VCaP (cell line): Measurements from ENCODE around the gene CEP164.

ENCODE experiments used
- H3K27ac ChIP-seq: fragments of 450-650 bp; 2 replicates; pipeline ENCODE4 v1.5.1; 2017
- TF ChIP-seq, protein P1 (sequence below): fragments of 450-650 bp; conservative IDR thresholded peaks from 2 replicates; pipeline ENCODE4 v1.5.1; 2017; ENCODE audit warnings: mild to moderate bottlenecking, moderate library complexity

CEP164 gene

DNA sequence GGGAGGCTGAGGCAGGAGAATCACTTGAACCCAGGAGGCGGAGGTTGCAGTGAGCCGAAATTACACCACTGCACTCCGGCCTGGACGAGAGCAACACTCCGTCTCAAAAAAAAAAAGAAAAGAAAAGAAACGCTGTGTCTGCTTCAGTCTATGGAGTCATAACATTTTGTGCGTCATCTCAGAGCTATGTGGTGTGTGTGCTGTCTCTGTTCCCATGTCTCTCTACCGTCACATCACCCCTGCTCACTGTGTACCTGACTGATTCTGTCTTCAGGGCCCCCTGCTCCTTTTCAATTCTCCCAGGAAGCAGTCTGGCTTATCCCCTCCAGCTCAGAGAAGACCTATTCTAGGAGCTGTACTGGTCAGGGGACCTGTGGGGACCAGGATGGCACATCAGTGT, 29.5 kb upstream of the CEP164 start:
- no peak overlapping the region for H3K27ac ChIP-seq
- TF ChIP-seq, protein P1, sequence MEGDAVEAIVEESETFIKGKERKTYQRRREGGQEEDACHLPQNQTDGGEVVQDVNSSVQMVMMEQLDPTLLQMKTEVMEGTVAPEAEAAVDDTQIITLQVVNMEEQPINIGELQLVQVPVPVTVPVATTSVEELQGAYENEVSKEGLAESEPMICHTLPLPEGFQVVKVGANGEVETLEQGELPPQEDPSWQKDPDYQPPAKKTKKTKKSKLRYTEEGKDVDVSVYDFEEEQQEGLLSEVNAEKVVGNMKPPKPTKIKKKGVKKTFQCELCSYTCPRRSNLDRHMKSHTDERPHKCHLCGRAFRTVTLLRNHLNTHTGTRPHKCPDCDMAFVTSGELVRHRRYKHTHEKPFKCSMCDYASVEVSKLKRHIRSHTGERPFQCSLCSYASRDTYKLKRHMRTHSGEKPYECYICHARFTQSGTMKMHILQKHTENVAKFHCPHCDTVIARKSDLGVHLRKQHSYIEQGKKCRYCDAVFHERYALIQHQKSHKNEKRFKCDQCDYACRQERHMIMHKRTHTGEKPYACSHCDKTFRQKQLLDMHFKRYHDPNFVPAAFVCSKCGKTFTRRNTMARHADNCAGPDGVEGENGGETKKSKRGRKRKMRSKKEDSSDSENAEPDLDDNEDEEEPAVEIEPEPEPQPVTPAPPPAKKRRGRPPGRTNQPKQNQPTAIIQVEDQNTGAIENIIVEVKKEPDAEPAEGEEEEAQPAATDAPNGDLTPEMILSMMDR = no peak

DNA sequence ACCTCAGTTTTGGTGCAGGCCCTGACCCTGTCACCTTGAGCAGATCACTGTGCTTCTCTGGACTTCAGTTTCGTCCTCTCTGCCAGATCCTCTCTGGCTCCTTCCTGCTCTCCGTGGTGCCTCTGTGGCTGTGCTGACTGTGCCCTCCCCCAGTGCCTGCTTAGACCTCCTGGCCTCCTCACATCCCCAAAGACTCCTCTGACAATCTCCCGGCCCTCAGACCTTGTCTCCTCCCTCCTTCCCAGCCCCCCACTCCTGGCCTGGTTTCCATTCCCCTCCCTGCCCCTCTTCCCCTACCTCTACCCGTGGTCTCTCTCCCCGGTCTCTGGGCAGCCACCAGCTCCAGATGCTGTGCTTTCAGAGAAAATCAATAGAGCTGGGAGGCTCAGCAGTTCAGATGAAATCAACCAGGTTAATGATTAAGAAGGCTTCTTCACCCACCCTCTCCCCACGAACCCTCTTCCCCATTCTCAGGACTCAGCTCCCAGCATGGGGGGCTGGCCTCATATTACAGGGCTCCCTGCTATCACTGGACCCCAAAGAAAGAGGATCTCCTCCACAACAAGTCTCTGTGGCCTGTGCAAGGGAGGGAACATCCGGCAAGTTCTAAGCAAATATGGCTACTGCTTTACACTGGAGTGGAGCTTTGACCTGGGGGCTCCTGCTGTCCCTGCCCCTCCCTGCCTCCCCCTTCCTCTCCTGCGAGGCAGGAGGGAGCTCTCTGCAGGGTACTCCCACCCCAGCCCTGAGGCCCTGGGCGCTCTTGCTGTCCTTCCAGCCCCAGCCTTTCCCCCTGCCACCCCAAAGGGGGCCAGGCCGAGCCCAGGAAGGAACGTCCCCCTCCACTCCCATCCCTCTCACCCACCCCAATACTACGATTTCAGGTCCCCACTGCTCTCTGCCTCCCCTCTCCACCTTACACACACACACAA, 28.0 kb upstream of the CEP164 start:
- TF ChIP-seq, protein P1 = no peak
- H3K27ac ChIP-seq = peak overlapping the region; percentile 26; the same call in 1 of the 2 replicates

DNA sequence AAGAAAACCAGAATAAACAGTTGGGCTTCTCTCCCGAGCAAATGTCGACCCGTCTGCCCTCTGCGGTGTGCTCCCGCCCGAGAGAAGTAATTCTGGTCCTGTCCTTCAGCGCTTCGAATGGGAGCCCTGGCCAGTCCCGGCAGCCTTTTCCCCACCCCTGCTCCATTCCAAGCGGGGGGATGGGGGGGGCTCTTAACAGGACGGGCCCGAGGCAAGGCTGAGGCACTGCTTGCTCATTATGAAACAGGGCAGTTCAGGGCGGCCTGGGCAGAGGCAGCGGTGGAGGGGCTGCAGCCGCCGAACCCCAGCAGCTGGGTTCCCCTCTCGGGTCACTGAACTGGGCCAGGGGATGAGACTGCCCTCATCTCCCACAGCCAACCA, 27.4 kb upstream of the CEP164 start:
- TF ChIP-seq, protein P1 = no peak
- H3K27ac ChIP-seq = no peak overlapping the region; the same call in 1 of the 2 replicates

DNA sequence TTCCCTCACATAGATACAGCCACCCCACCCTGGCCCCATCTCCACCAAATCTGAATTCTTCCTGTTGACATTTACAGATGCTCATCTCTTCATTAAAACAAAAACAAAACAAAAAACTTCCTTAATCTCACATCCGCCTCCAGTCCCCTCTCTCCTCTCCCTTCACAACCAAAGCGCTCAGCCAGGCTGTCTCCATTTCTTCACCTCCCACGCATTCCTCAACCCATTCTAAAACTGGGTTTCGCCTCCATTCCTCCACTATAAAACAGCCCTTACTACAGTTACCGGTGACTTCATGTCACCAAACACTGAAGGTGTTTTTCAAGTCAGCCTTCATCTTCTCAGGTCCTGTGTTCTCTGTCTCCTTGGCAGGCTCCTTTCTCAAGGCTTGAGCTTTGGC, 26.9 kb upstream of the CEP164 start:
- TF ChIP-seq, protein P1 = no peak
- no peak overlapping the region for H3K27ac ChIP-seq

DNA sequence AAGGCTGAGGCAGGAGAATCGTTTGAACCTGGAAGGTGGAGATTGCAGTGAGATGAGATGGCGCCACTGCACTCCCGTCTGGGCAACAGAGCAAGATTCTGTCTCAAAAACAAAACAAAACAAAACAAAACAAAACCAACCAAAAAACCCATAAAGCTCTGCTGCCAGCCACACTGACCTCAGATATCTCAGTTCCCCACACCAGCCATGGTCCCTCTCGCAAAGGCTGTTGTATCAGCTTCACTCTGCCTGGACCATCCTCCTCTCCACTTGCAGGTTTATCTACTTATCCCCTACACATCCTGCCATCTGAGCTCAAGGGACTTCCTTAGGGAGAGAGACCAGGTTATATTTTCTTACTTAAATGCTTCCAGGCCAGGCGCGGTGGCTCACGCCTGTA, 25.4 kb upstream of the CEP164 start:
- H3K27ac ChIP-seq = no peak overlapping the region
- TF ChIP-seq, protein P1 = no peak

DNA sequence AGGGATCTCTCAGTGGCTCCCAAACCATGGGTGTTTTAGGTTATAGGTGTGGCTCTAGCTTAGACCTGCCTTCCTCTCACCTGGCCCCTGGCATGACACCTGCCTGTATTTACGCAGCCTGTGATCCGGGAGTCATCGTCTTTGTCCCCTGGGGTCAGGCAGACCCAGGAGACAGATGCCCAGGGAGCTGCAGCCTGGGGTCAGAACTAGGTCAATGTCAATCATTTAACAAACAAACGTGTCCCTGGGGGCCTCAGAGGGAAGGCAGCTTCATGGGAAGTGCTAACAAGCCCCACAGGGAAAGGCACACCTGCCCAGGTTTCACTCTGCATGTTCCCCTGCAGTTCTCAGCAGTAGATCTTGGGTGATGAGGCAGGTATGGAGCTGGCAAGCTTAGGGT, 24.6 kb upstream of the CEP164 start:
- TF ChIP-seq, protein P1 = no peak
- no peak overlapping the region for H3K27ac ChIP-seq

DNA sequence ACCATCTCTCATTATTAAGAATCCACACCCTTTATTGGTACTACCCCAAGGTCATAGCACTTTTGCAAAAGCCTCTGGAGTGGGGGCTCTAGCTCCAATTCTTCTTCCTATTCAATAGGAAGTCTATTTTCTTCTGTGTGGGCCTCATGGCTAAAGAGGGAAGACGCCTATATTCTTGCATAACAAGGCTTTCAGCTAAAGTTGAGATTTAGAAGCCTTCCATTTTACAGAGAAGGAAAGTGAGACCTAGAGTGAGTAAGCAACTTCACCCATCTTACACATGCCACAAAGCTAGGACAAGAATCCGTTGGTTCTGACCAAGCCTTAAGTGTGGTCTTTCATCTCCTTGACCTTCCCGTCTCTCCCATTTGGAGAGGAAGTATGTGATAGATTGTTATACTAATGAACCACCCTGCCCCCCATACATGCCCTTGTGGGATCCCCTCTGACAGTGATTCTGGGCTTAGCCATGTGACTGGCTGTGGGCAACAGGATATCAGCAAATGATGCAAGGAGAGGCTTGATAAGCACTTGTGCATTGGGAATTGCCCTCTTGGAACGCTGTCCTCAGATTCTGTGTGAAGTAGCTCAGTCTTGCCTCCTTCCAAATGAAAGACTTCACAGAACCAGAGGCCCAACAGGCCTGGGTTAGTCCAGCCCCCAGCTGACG, 23.9 kb upstream of the CEP164 start:
- TF ChIP-seq, protein P1 = no peak
- no peak overlapping the region for H3K27ac ChIP-seq
